Activated B cell treated with CpG ODN at 0.5 μM for 24 hours (primary cell): ENCODE results near the gene STEAP3. TPM values are rescaled to one million over a fixed set of nuclear protein-coding genes. Genes with fewer than 3 reads are reported as not detected.

ENCODE experiments used
- ATAC-seq: fragments of 200-7000 bp; cut with Tn5 transposase; one replicate; pipeline ENCODE4 v1.10.0; 2021; ENCODE audit warnings: low read depth, mild to moderate bottlenecking, moderate library complexity
- CTCF ChIA-PET: fragments of 350-600 bp; sonication (Branson Sonifier 250); formaldehyde crosslinking; loops from one replicate; lab custom pipeline; 2021; ENCODE audit warnings: antibody characterized with exemption; lab: Charles Lee
- POLR2A ChIA-PET: fragments of 350-600 bp; sonication (Branson Sonifier 250); formaldehyde crosslinking; loops from one replicate; lab custom pipeline; 2021; ENCODE audit warnings: antibody characterized with exemption; lab: Charles Lee
- DNase-seq: peaks from one replicate; pipeline ENCODE4 v3.0.0; 2022
- H3K27ac Mint-ChIP-seq: one replicate; pipeline ENCODE4 v1.8.0; 2020; ENCODE audit warnings: mixed read lengths
- H3K27me3 Mint-ChIP-seq: one replicate; pipeline ENCODE4 v1.8.0; 2021; ENCODE audit warnings: mixed read lengths
- H3K36me3 Mint-ChIP-seq: one replicate; pipeline ENCODE4 v1.8.0; 2021; ENCODE audit warnings: low read depth, mixed read lengths
- H3K4me1 Mint-ChIP-seq: one replicate; pipeline ENCODE4 v1.8.0; 2021; ENCODE audit warnings: mixed read lengths
- H3K4me3 Mint-ChIP-seq: one replicate; pipeline ENCODE4 v1.8.0; 2020; ENCODE audit warnings: mild to moderate bottlenecking, mixed read lengths
- H3K9me3 Mint-ChIP-seq: one replicate; pipeline ENCODE4 v1.8.0; 2020; ENCODE audit warnings: mixed read lengths
- CTCF ChIP-seq: fragments of 200-600 bp; IDR thresholded peaks from one replicate; pipeline ENCODE4 v1.8.0; 2022; ENCODE audit warnings: antibody characterized with exemption, mild to moderate bottlenecking
- intact Hi-C: fragments of 100-400 bp; cut with micrococcal nuclease; formaldehyde crosslinking; loops from one replicate; pipeline ENCODE4 v1.15.1; 2024
- total RNA-seq: library from RNA; stranded (reverse); gene quantifications from 2 replicates; pipeline ENCODE4 v1.2.3, GENCODE V29; 2022

Gene STEAP3
- total RNA-seq, 1 donor from 2014 or later: 1.1 TPM

- no peak for DNase-seq
- H3K4me3 Mint-ChIP-seq: no peak overlapping the region
- no peaks in the 10 kb centered on the region for H3K9me3 Mint-ChIP-seq
- ATAC-seq: no peak
- H3K4me1 Mint-ChIP-seq: peaks cover 3% of the 10 kb centered on the region
- H3K36me3 Mint-ChIP-seq: no peaks in the 10 kb centered on the region
- intact Hi-C loops: no loop called here
- H3K27ac Mint-ChIP-seq: no peak overlapping the region
- no peaks in the 10 kb centered on the region for H3K27me3 Mint-ChIP-seq
- no peak for TF ChIP-seq CTCF
- ChIA-PET CTCF (no interaction called here), POLR2A (no interaction called here)
Measured at GRCh38 chr2:119295688-119296375, 72.2 kb downstream of the STEAP3 start.

- Mint-ChIP-seq H3K27me3 (no peaks in the 10 kb centered on the region), H3K27ac (no peak overlapping the region), H3K4me1 (no peaks in the 10 kb centered on the region), H3K9me3 (no peaks in the 10 kb centered on the region), H3K36me3 (no peaks in the 10 kb centered on the region), H3K4me3 (no peak overlapping the region)
- ChIA-PET POLR2A (no interaction called here), CTCF (interaction anchor here (2.2 kb wide), 1 partner anchor 10 kb away, joined by 10 read pairs; no protein-coding TSS in a partner anchor)
- intact Hi-C loops: no loop called here
- ATAC-seq: no peak
- DNase-seq: no peak
- TF ChIP-seq CTCF: no peak
Measured at GRCh38 chr2:119301413-119301812, 77.8 kb downstream of the STEAP3 start.

- POLR2A ChIA-PET: no interaction called here
- Mint-ChIP-seq H3K9me3 (no peaks in the 10 kb centered on the region), H3K27me3 (no peaks in the 10 kb centered on the region), H3K36me3 (peaks cover 1% of the 10 kb centered on the region), H3K27ac (no peak overlapping the region), H3K4me1 (no peaks in the 10 kb centered on the region), H3K4me3 (no peak overlapping the region)
- ATAC-seq: no peak
- CTCF ChIA-PET: no interaction called here
- intact Hi-C loops: no loop called here
- no peak for TF ChIP-seq CTCF
- DNase-seq: no peak
Measured at GRCh38 chr2:119304847-119305246, 81.2 kb downstream of the STEAP3 start.

GRCh38 chr2:119305497-119306195 lies 82.0 kb downstream of the STEAP3 start:
- Mint-ChIP-seq H3K27me3 (no peaks in the 10 kb centered on the region), H3K9me3 (no peaks in the 10 kb centered on the region), H3K4me1 (no peaks in the 10 kb centered on the region), H3K4me3 (no peak overlapping the region), H3K36me3 (peaks cover 1% of the 10 kb centered on the region), H3K27ac (no peak overlapping the region)
- TF ChIP-seq CTCF: no peak
- no peak for DNase-seq
- intact Hi-C loops: no loop called here
- no peak for ATAC-seq
- CTCF ChIA-PET: no interaction called here
- POLR2A ChIA-PET: no interaction called here

- Mint-ChIP-seq H3K9me3 (no peaks in the 10 kb centered on the region), H3K27me3 (no peaks in the 10 kb centered on the region), H3K36me3 (peaks cover 4% of the 10 kb centered on the region), H3K4me1 (peaks cover 4% of the 10 kb centered on the region), H3K27ac (no peak overlapping the region), H3K4me3 (no peak overlapping the region)
- DNase-seq (no peak), ATAC-seq (no peak)
- intact Hi-C loops: no loop called here
- no peak for TF ChIP-seq CTCF
- ChIA-PET CTCF (no interaction called here), POLR2A (no interaction called here)
Measured at GRCh38 chr2:119306196-119306590, 82.6 kb downstream of the STEAP3 start.
